T-cell (primary cell): ENCODE results near the gene ASB1. TPM values are rescaled to one million over a fixed set of nuclear protein-coding genes. Genes with fewer than 3 reads are reported as not detected.

Experiments used
- ATAC-seq, 4 experiments: fragments of 200-7000 bp in 3 of 4; fragments of 150-1000 bp in 1 of 4; cut with Tn5 transposase; replicated peaks in 1 of 4; 1 replicate in 3 of 4; 2 replicates in 1 of 4; pipeline ENCODE4 v1.10.0; 2021; ENCODE audit warnings: moderate library complexity in 3 of 4, mild to moderate bottlenecking in 2 of 4, moderate number of reproducible peaks in 1 of 4
- CTCF ChIA-PET, 2 donors: fragments of 300-600 bp; sonication (Branson Sonifier 250); formaldehyde crosslinking; loops; one replicate each; lab custom pipeline; 2022; ENCODE audit warnings: antibody characterized with exemption in 2 of 2; lab: Charles Lee
- POLR2A ChIA-PET, 2 donors: fragments of 300-600 bp; sonication (Branson Sonifier 250); formaldehyde crosslinking; loops; one replicate each; lab custom pipeline; 2022; ENCODE audit warnings: antibody characterized with exemption in 2 of 2; lab: Charles Lee
- DNase-seq, 35 experiments: peaks; one replicate each; pipeline versions ENCODE4 v3.0.0 to v3.0.0-alpha.2; 2013 to 2023
- H3K27ac ChIP-seq: one replicate; pipeline ENCODE4 v1.5.1; 2013; ENCODE audit warnings: low read length
- H3K27me3 ChIP-seq, 2 experiments: replicated peaks in 1 of 2; 1 replicate in 1 of 2; 2 replicates in 1 of 2; pipeline versions ENCODE4 v1.6.1 to v1.7.0; 2013; ENCODE audit warnings: low read length in 1 of 2, mixed read lengths in 1 of 2; ENCODE audit not compliant: control insufficient read depth in 2 of 2, insufficient read depth in 2 of 2; ENCODE audit errors: extremely low read depth in 1 of 2
- H3K36me3 ChIP-seq, 2 donors: 1 replicate in 1 of 2; 2 replicates in 1 of 2; pipeline versions ENCODE4 v1.6.1 to v1.7.0; 2013; ENCODE audit warnings: low read length in 1 of 2; ENCODE audit not compliant: control insufficient read depth in 2 of 2, insufficient read depth in 1 of 2; ENCODE audit errors: extremely low read depth in 1 of 2
- H3K4me1 ChIP-seq, 2 experiments: 1 replicate in 1 of 2; 2 replicates in 1 of 2; pipeline versions ENCODE4 v1.6.1 to v1.7.0; 2013; ENCODE audit warnings: low read length in 2 of 2, mixed read lengths in 1 of 2; ENCODE audit not compliant: insufficient read depth in 2 of 2, control insufficient read depth in 1 of 2; ENCODE audit errors: extremely low read depth in 1 of 2
- H3K4me3 ChIP-seq, 2 donors: 1 replicate in 1 of 2; 2 replicates in 1 of 2; pipeline versions ENCODE4 v1.5.1 to v1.7.0; 2013; ENCODE audit warnings: mild to moderate bottlenecking in 2 of 2, low read length in 1 of 2, moderate library complexity in 1 of 2; ENCODE audit not compliant: control insufficient read depth in 1 of 2; ENCODE audit errors: extremely low read depth in 1 of 2
- H3K9me3 ChIP-seq: 2 replicates; pipeline ENCODE4 v1.7.0; 2013
- H3K27ac Mint-ChIP-seq, 2 donors: one replicate each; pipeline ENCODE4 v1.8.0; 2020 to 2021; ENCODE audit warnings: mild to moderate bottlenecking in 2 of 2, mixed read lengths in 2 of 2
- H3K27me3 Mint-ChIP-seq, 2 donors: one replicate each; pipeline ENCODE4 v1.8.0; 2021 to 2022; ENCODE audit warnings: mixed read lengths in 2 of 2
- H3K36me3 Mint-ChIP-seq: one replicate; pipeline ENCODE4 v1.8.0; 2021; ENCODE audit warnings: mixed read lengths
- H3K4me1 Mint-ChIP-seq, 3 donors: one replicate each; pipeline ENCODE4 v1.8.0; 2020 to 2022; ENCODE audit warnings: mixed read lengths in 3 of 3, mild to moderate bottlenecking in 1 of 3
- H3K4me3 Mint-ChIP-seq, 3 donors: one replicate each; pipeline ENCODE4 v1.8.0; 2020 to 2022; ENCODE audit warnings: mild to moderate bottlenecking in 3 of 3, mixed read lengths in 3 of 3, moderate library complexity in 3 of 3
- H3K9me3 Mint-ChIP-seq, 3 donors: one replicate each; pipeline ENCODE4 v1.8.0; 2020 to 2022; ENCODE audit warnings: mixed read lengths in 3 of 3
- WGBS: methylation state at CpG from one replicate; pipeline ENCODE4 v1.1.5; 2013; ENCODE audit warnings: missing lambda C conversion rate; ENCODE audit not compliant: insufficient coverage; 5-methylcytosine and 5-hydroxymethylcytosine counted together
- total RNA-seq, 35 experiments: library from RNA in 6 of 35; stranded (reverse) in 6 of 35; fragments of 120-200 nt in 1 of 35; gene quantifications; one replicate each; pipeline versions ENCODE4 v1.2.1 to v1.2.4 and lab custom pipeline; 2013 to 2026

Gene ASB1
- total RNA-seq, 5 donors from 2014 or later (not counting 1 experiment from before 2014, with no cell fraction given) = 28.6 to 44.1 (median 42.3) TPM

DNA sequence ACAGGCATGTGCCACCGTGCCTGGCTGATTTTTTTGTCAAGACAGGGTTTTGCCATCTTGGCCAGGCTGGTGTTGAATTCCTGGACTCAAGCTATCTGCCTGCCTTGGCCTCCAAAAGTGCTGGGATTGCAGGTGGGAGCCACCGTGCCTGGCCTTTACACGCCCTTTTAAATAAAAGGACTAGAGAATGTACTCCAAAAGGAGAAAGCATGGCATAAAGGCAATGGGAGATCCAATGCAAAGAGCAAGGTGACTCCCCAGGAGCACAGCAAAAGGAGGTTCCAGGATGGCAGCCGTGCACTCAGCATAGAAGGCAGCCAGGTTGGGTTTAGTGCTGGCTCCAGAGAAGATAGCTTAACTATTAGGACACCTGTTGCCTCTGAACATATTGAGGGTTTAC is 27.1 kb downstream of the ASB1 start:
- CTCF ChIA-PET = no interaction called here
- WGBS = 94% methylated on average over 3 of the region's 4 CpGs
- ATAC-seq = no peak
- no peaks in the 10 kb centered on the region for H3K4me1 ChIP-seq
- Mint-ChIP-seq H3K9me3 (peaks cover 5 to 12% (median 11%) of the 10 kb centered on the region in 3 donors), H3K36me3 (peaks cover 32% of the 10 kb centered on the region), H3K27ac (no peak overlapping the region), H3K27me3 (no peaks in the 10 kb centered on the region), H3K4me3 (no peak overlapping the region), H3K4me1 (no peaks in the 10 kb centered on the region)
- DNase-seq = no peak
- peaks cover 12 to 37% of the 10 kb centered on the region in 2 donors for H3K36me3 ChIP-seq
- no peaks in the 10 kb centered on the region for H3K9me3 ChIP-seq
- POLR2A ChIA-PET = no interaction called here
- H3K27ac ChIP-seq = no peak overlapping the region
- H3K27me3 ChIP-seq = peaks cover 0 to 6% of the 10 kb centered on the region in 2 experiments
- no peak overlapping the region for H3K4me3 ChIP-seq

- Mint-ChIP-seq H3K4me3 (no peak overlapping the region), H3K27me3 (no peaks in the 10 kb centered on the region), H3K4me1 (no peaks in the 10 kb centered on the region), H3K27ac (no peak overlapping the region), H3K9me3 (peaks cover 5 to 12% (median 11%) of the 10 kb centered on the region in 3 donors), H3K36me3 (peaks cover 13% of the 10 kb centered on the region)
- Histone ChIP-seq H3K4me3 (no peak overlapping the region), H3K9me3 (no peaks in the 10 kb centered on the region), H3K36me3 (peaks cover 3 to 14% of the 10 kb centered on the region in 2 donors), H3K4me1 (no peaks in the 10 kb centered on the region), H3K27ac (no peak overlapping the region), H3K27me3 (peaks cover 0 to 7% of the 10 kb centered on the region in 2 experiments)
- POLR2A ChIA-PET = no interaction called here
- 80% methylated on average over 1 of the region's 1 CpG for WGBS
- DNase-seq = no peak
- CTCF ChIA-PET = no interaction called here
- no peak for ATAC-seq
Measured at GRCh38 chr2:238456449-238456848, 29.7 kb downstream of the ASB1 start.

GRCh38 chr2:238456970-238457926 is 30.5 kb downstream of the ASB1 start:
- no peak overlapping the region for H3K27ac ChIP-seq
- DNase-seq = no peak
- Mint-ChIP-seq H3K4me1 (no peaks in the 10 kb centered on the region), H3K27me3 (no peaks in the 10 kb centered on the region), H3K9me3 (peaks cover 5 to 12% (median 11%) of the 10 kb centered on the region in 3 donors), H3K36me3 (peaks cover 5% of the 10 kb centered on the region), H3K27ac (no peak overlapping the region), H3K4me3 (no peak overlapping the region)
- 92% methylated on average over 7 of the region's 10 CpGs for WGBS
- CTCF ChIA-PET = interaction anchor here (0.6 to 0.8 kb wide), 2 partner anchors 86 to 692 kb away, joined by 3 to 4 read pairs; no protein-coding TSS in a partner anchor
- ATAC-seq = no peak
- H3K27me3 ChIP-seq = peaks cover 0 to 7% of the 10 kb centered on the region in 2 experiments
- no peaks in the 10 kb centered on the region for H3K4me1 ChIP-seq
- H3K9me3 ChIP-seq = no peaks in the 10 kb centered on the region
- H3K36me3 ChIP-seq = peaks cover 0 to 6% of the 10 kb centered on the region in 2 donors
- H3K4me3 ChIP-seq = no peak overlapping the region
- POLR2A ChIA-PET = no interaction called here

- POLR2A ChIA-PET = no interaction called here
- no peak for ATAC-seq
- Histone ChIP-seq H3K4me1 (no peaks in the 10 kb centered on the region), H3K4me3 (no peak overlapping the region), H3K27me3 (peaks cover 0 to 7% of the 10 kb centered on the region in 2 experiments), H3K9me3 (no peaks in the 10 kb centered on the region), H3K27ac (no peak overlapping the region), H3K36me3 (no peaks in the 10 kb centered on the region)
- H3K36me3 Mint-ChIP-seq = no peaks in the 10 kb centered on the region
- H3K27ac Mint-ChIP-seq = no peak overlapping the region
- H3K4me1 Mint-ChIP-seq = peaks cover 0 to under 1% (median 0%) of the 10 kb centered on the region in 3 donors
- DNase-seq = no peak
- H3K4me3 Mint-ChIP-seq = no peak overlapping the region
- WGBS = 76% methylated on average over 3 of the region's 3 CpGs
- H3K27me3 Mint-ChIP-seq = no peaks in the 10 kb centered on the region
- CTCF ChIA-PET = interaction anchor here in 1 of 2 donors (0.6 kb wide), 1 partner anchor 693 kb away, joined by 4 read pairs; no protein-coding TSS in a partner anchor
- H3K9me3 Mint-ChIP-seq = peaks cover 5 to 12% (median 11%) of the 10 kb centered on the region in 3 donors
Measured at GRCh38 chr2:238457927-238458324, 31.2 kb downstream of the ASB1 start.

DNA sequence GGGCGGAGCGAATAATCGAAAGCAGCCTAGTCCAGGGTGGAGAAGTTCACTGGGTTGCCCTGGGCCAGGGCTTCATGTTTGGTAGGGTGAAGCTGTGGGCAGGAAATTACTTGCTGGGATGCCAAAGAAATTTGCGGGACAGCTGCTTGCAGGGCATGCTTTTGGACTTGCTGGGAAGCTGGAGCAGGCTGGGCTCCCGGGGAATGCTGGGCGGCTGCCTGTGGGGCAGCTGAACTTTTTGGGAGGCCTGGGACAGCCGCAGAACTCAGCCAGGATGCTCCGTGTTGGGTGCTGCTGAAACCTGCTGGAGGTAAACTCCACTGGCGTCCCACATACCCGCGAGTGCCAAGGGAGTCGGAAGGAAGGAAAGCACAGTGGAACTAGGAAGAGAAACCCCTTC is 31.9 kb downstream of the ASB1 start:
- Mint-ChIP-seq H3K27me3 (no peaks in the 10 kb centered on the region), H3K4me1 (peaks cover 0 to 3% (median 0%) of the 10 kb centered on the region in 3 donors), H3K9me3 (peaks cover 5 to 12% (median 11%) of the 10 kb centered on the region in 3 donors), H3K4me3 (no peak overlapping the region), H3K27ac (no peak overlapping the region), H3K36me3 (no peaks in the 10 kb centered on the region)
- CTCF ChIA-PET = no interaction called here
- DNase-seq = no peak
- Histone ChIP-seq H3K36me3 (no peaks in the 10 kb centered on the region), H3K27ac (no peak overlapping the region), H3K9me3 (no peaks in the 10 kb centered on the region), H3K4me1 (no peaks in the 10 kb centered on the region), H3K4me3 (no peak overlapping the region), H3K27me3 (peaks cover 0 to 7% of the 10 kb centered on the region in 2 experiments)
- POLR2A ChIA-PET = no interaction called here
- ATAC-seq = no peak
- WGBS = 82% methylated on average over 7 of the region's 12 CpGs

GRCh38 chr2:238459081-238459629 is 32.4 kb downstream of the ASB1 start:
- Mint-ChIP-seq H3K4me3 (no peak overlapping the region), H3K36me3 (no peaks in the 10 kb centered on the region), H3K4me1 (peaks cover 0 to 3% (median 0%) of the 10 kb centered on the region in 3 donors), H3K9me3 (peaks cover 5 to 11% (median 11%) of the 10 kb centered on the region in 3 donors), H3K27ac (no peak overlapping the region), H3K27me3 (no peaks in the 10 kb centered on the region)
- no peak for DNase-seq
- no peaks in the 10 kb centered on the region for H3K4me1 ChIP-seq
- H3K36me3 ChIP-seq = no peaks in the 10 kb centered on the region
- ChIA-PET POLR2A (no interaction called here), CTCF (interaction anchor here in 1 of 2 donors (0.9 kb wide), 1 partner anchor 9 kb away, joined by 3 read pairs; no protein-coding TSS in a partner anchor)
- H3K27ac ChIP-seq = no peak overlapping the region
- WGBS = 92% methylated on average over 6 of the region's 8 CpGs
- H3K9me3 ChIP-seq = no peaks in the 10 kb centered on the region
- H3K4me3 ChIP-seq = no peak overlapping the region
- H3K27me3 ChIP-seq = peaks cover 0 to 7% of the 10 kb centered on the region in 2 experiments
- ATAC-seq = no peak
